Measurements from ENCODE around the gene SMCO3.

SMCO3 gene

GRCh38 chr12:14849661-14850060, 35.7 kb upstream of the SMCO3 start:
- DNase-seq (ENCODE audit: low spot score) = no peak

GRCh38 chr12:14846876-14847580, 33.0 kb upstream of the SMCO3 start:
- DNase-seq (ENCODE audit: low spot score) = no peak
- TF ChIP-seq CTCF (IDR thresholded peaks at IDR 0.05; ENCODE audit: extremely low read depth, missing control alignments) = no peak

More at GRCh38 chr12:14849661-14850060, 35.7 kb upstream of the SMCO3 start:
- TF ChIP-seq CTCF (IDR thresholded peaks at IDR 0.05; ENCODE audit: extremely low read depth, missing control alignments) = no peak

- DNase-seq (ENCODE audit: low spot score) = no peak
- no peak for TF ChIP-seq CTCF (IDR thresholded peaks at IDR 0.05; ENCODE audit: extremely low read depth, missing control alignments)
Observed at GRCh38 chr12:14846042-14846587, 32.1 kb upstream of the SMCO3 start.

DNA sequence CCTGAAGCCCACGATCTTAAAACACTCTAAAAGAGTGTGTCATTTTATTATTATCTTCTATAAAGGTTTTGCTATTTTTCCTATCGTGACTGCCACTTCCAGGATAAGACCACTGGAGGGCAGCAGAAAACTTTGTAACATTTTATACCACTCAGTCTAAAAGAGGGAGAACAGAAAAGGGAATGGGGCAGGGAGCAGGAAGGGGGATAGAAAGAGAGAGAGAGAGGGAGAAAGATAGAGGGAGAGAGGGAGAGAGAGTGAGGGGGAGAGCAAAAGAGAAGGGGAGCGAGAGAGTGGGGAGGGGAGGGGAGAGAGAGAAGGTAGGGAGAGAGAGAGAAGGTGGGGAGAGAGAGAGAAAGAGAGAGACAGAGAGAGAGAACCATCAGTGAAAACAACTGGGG, 31.4 kb upstream of the SMCO3 start:
- peak; percentile 50 for DNase-seq (ENCODE audit: low spot score)
- TF ChIP-seq CTCF (IDR thresholded peaks at IDR 0.05; ENCODE audit: extremely low read depth, missing control alignments) = peak; percentile 49

GRCh38 chr12:14844401-14844800, 30.4 kb upstream of the SMCO3 start:
- TF ChIP-seq CTCF (IDR thresholded peaks at IDR 0.05; ENCODE audit: extremely low read depth, missing control alignments) = no peak
- no peak for DNase-seq (ENCODE audit: low spot score)

DNA sequence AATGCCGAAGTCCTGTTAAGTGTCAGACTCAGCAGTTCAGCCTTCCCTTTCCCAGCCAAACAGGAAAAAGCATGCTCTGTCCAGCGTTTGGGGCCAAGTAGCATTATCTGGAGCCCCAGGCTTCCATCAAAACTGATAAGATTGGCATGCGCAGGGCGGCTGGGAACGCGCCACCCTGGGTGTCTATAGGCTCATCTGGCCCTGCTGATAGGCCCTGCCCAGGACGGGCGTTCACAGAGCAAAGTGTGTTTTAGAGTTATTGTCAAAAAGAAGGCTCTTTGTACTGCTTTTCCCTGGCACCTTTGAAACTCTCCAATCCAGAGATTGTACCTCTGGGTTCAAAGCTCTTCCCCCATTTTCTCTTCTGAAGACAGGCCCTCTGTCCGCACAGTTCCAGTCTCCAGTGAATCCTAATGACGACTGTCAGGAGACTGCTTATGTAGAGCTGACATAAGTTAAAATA, 29.5 kb upstream of the SMCO3 start, which contains the start of gene ART4:
Gene ART4, minus strand, starts transcription at position 102 of the 463 bp plus-strand sequence. CDS start 413 bp downstream, outside the sequence.
- DNase-seq (ENCODE audit: low spot score) = no peak
- no peak for TF ChIP-seq CTCF (IDR thresholded peaks at IDR 0.05; ENCODE audit: extremely low read depth, missing control alignments)

DNA sequence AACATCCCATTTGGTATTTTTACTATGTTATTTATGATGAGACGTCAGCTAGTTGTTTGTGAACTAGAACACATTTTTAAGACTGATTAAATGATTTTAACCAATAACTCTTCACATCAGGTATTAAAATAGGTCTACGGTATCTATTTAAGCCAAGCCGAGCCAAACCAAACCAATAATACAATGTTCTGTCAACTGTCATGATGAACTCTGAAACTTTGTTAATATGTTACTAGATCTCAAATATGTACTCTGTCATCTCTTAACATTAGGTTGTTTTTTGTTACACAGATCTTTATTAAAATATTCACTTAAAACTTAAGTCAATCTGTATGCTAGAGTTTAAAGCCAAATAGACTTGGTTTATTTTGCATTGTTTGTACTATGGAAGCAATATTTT, 28.3 kb upstream of the SMCO3 start:
- no peak for DNase-seq (ENCODE audit: low spot score)
- no peak for TF ChIP-seq CTCF (IDR thresholded peaks at IDR 0.05; ENCODE audit: extremely low read depth, missing control alignments)
